ENCODE data around the gene PANK1. TPM values are rescaled to one million over a fixed set of nuclear protein-coding genes. Genes with fewer than 3 reads are reported as not detected.

PANK1 gene
- total RNA-seq, 1 donor from 2014 or later, result 38.0 TPM

GRCh38 chr10:89625041-89625765 is 19.8 kb downstream of the PANK1 start:
- Histone ChIP-seq H3K4me1 (peaks cover 13% of the 10 kb centered on the region), H3K36me3 (no peaks in the 10 kb centered on the region), H2AFZ (replicated peaks) (no peak overlapping the region), H3K79me2 (ENCODE audit: low read depth) (peaks cover 99% of the 10 kb centered on the region), H3K9me3 (ENCODE audit: low read depth) (peaks cover 6% of the 10 kb centered on the region), H3K27ac (no peak overlapping the region), H4K20me1 (ENCODE audit: low read depth) (peaks cover 40% of the 10 kb centered on the region), H3K9ac (no peak overlapping the region), H3F3A (ENCODE audit: low read depth) (no peaks in the 10 kb centered on the region), H3K4me2 (no peak overlapping the region), H3K4me3 (no peak overlapping the region), H3K27me3 (no peaks in the 10 kb centered on the region)
- peaks cover 5% of the 10 kb centered on the region for H3K4me1 Mint-ChIP-seq
- peaks cover 20% of the 10 kb centered on the region for H3K9me3 Mint-ChIP-seq
- peaks cover 8% of the 10 kb centered on the region for H3K27me3 Mint-ChIP-seq (ENCODE audit: insufficient read depth, low read depth)
- no peak overlapping the region for H3K4me3 Mint-ChIP-seq
- no peak for DNase-seq (ENCODE audit: low spot score)
- no peak overlapping the region for H3K27ac Mint-ChIP-seq
- H3K36me3 Mint-ChIP-seq, result peaks cover 32% of the 10 kb centered on the region
- no peak for TF ChIP-seq EZH2phosphoT487 (IDR thresholded peaks at IDR 0.05)
- TF ChIP-seq EZH2 (IDR thresholded peaks at IDR 0.05), result no peak
- TF ChIP-seq, protein P1, sequence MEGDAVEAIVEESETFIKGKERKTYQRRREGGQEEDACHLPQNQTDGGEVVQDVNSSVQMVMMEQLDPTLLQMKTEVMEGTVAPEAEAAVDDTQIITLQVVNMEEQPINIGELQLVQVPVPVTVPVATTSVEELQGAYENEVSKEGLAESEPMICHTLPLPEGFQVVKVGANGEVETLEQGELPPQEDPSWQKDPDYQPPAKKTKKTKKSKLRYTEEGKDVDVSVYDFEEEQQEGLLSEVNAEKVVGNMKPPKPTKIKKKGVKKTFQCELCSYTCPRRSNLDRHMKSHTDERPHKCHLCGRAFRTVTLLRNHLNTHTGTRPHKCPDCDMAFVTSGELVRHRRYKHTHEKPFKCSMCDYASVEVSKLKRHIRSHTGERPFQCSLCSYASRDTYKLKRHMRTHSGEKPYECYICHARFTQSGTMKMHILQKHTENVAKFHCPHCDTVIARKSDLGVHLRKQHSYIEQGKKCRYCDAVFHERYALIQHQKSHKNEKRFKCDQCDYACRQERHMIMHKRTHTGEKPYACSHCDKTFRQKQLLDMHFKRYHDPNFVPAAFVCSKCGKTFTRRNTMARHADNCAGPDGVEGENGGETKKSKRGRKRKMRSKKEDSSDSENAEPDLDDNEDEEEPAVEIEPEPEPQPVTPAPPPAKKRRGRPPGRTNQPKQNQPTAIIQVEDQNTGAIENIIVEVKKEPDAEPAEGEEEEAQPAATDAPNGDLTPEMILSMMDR (IDR thresholded peaks at IDR 0.05), result no peak

DNA sequence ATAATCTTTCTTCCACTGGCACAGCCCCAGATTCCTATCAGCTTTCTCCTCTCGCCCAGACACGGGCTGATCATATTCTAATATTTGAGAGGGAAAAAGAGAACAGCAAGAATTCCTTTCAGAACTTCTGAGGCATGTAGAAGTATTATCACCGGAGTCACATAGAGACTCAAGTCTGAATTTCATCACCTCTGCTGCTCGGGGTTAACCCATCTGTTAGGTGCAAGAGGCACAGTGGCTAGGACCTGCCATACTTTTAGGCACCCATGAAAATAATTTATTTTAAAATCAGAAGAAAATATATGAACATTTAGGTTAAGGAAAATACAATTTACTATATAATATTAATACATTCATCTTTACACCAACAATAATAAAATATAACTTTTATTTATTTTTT is 21.0 kb downstream of the PANK1 start:
- H3K36me3 Mint-ChIP-seq, result peaks cover 40% of the 10 kb centered on the region
- DNase-seq (ENCODE audit: low spot score), result no peak
- Histone ChIP-seq H3K4me1 (peaks cover 13% of the 10 kb centered on the region), H3K4me2 (no peak overlapping the region), H3K4me3 (no peak overlapping the region), H3K27me3 (no peaks in the 10 kb centered on the region), H3K27ac (no peak overlapping the region), H3K79me2 (ENCODE audit: low read depth) (peaks cover 96% of the 10 kb centered on the region), H3K36me3 (peaks cover 4% of the 10 kb centered on the region), H3F3A (ENCODE audit: low read depth) (no peaks in the 10 kb centered on the region), H3K9me3 (ENCODE audit: low read depth) (peaks cover 6% of the 10 kb centered on the region), H3K9ac (no peak overlapping the region), H2AFZ (replicated peaks) (no peak overlapping the region), H4K20me1 (ENCODE audit: low read depth) (peaks cover 39% of the 10 kb centered on the region)
- TF ChIP-seq, protein P1 (IDR thresholded peaks at IDR 0.05), result no peak
- TF ChIP-seq EZH2 (IDR thresholded peaks at IDR 0.05), result no peak
- TF ChIP-seq EZH2phosphoT487 (IDR thresholded peaks at IDR 0.05), result no peak
- no peak overlapping the region for H3K27ac Mint-ChIP-seq
- H3K27me3 Mint-ChIP-seq (ENCODE audit: insufficient read depth, low read depth), result peaks cover 8% of the 10 kb centered on the region
- H3K4me1 Mint-ChIP-seq, result peaks cover 5% of the 10 kb centered on the region
- H3K9me3 Mint-ChIP-seq, result peaks cover 29% of the 10 kb centered on the region
- H3K4me3 Mint-ChIP-seq, result no peak overlapping the region

GRCh38 chr10:89622151-89622550 is 22.9 kb downstream of the PANK1 start:
- Mint-ChIP-seq H3K4me1 (peaks cover 7% of the 10 kb centered on the region), H3K27ac (no peak overlapping the region), H3K36me3 (peaks cover 48% of the 10 kb centered on the region), H3K27me3 (ENCODE audit: insufficient read depth, low read depth) (peaks cover 8% of the 10 kb centered on the region), H3K4me3 (no peak overlapping the region), H3K9me3 (peaks cover 33% of the 10 kb centered on the region)
- peaks cover 6% of the 10 kb centered on the region for H3K9me3 ChIP-seq (ENCODE audit: low read depth)
- H3K27ac ChIP-seq, result no peak overlapping the region
- peaks cover 21% of the 10 kb centered on the region for H4K20me1 ChIP-seq (ENCODE audit: low read depth)
- peaks cover 4% of the 10 kb centered on the region for H3K36me3 ChIP-seq
- no peak overlapping the region for H2AFZ ChIP-seq (replicated peaks)
- peaks cover 19% of the 10 kb centered on the region for H3K4me1 ChIP-seq
- TF ChIP-seq, protein P1 (IDR thresholded peaks at IDR 0.05), result no peak
- no peak for TF ChIP-seq EZH2phosphoT487 (IDR thresholded peaks at IDR 0.05)
- no peak for TF ChIP-seq EZH2 (IDR thresholded peaks at IDR 0.05)
- peaks cover 3% of the 10 kb centered on the region for H3F3A ChIP-seq (ENCODE audit: low read depth)
- no peak overlapping the region for H3K4me2 ChIP-seq
- no peak for DNase-seq (ENCODE audit: low spot score)
- H3K9ac ChIP-seq, result no peak overlapping the region
- H3K79me2 ChIP-seq (ENCODE audit: low read depth), result peaks cover 96% of the 10 kb centered on the region
- no peaks in the 10 kb centered on the region for H3K27me3 ChIP-seq
- H3K4me3 ChIP-seq, result no peak overlapping the region
